ENCODE data around the gene KDM2A.

- TF ChIP-seq, protein P1, sequence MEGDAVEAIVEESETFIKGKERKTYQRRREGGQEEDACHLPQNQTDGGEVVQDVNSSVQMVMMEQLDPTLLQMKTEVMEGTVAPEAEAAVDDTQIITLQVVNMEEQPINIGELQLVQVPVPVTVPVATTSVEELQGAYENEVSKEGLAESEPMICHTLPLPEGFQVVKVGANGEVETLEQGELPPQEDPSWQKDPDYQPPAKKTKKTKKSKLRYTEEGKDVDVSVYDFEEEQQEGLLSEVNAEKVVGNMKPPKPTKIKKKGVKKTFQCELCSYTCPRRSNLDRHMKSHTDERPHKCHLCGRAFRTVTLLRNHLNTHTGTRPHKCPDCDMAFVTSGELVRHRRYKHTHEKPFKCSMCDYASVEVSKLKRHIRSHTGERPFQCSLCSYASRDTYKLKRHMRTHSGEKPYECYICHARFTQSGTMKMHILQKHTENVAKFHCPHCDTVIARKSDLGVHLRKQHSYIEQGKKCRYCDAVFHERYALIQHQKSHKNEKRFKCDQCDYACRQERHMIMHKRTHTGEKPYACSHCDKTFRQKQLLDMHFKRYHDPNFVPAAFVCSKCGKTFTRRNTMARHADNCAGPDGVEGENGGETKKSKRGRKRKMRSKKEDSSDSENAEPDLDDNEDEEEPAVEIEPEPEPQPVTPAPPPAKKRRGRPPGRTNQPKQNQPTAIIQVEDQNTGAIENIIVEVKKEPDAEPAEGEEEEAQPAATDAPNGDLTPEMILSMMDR (conservative IDR thresholded peaks at IDR 0.05; ENCODE audit: low read depth in 2 of 2): no peak
- TF ChIP-seq EZH2phosphoT487 (IDR thresholded peaks at IDR 0.05; ENCODE audit: unreplicated experiment) (no peak), ZNF331 (CRISPR knock-in tag; IDR thresholded peaks at IDR 0.05; ENCODE audit: low read depth) (no peak), JUNB (IDR thresholded peaks at IDR 0.05; ENCODE audit: unreplicated experiment) (no peak), REST (IDR thresholded peaks at IDR 0.05; ENCODE audit: unreplicated experiment) (no peak), EZH2 (IDR thresholded peaks at IDR 0.05; ENCODE audit: low read depth, unreplicated experiment) (no peak)
Observed at GRCh38 chr11:67230886-67231285, 111.8 kb downstream of the KDM2A start.

Measured in GM23338 (cell line).